HL-60 (cell line): Measurements from ENCODE around the gene SUSD1.

Source experiments
- DNase-seq, 2 experiments: peaks; one replicate each; pipeline ENCODE4 v3.0.0-alpha.2; 2010 to 2020; ENCODE audit warnings: low read depth in 1 of 2, low spot score in 1 of 2
- H3K27ac ChIP-seq: fragments of 250-450 bp; sonication (Bioruptor Pico); replicated peaks from 2 replicates; pipeline ENCODE4 v1.5.1; 2020; ENCODE audit warnings: mild to moderate bottlenecking, moderate library complexity
- H3K27me3 ChIP-seq: fragments of 250-450 bp; sonication (Bioruptor Pico); 2 replicates; pipeline ENCODE4 v1.5.1; 2021; ENCODE audit warnings: mild to moderate bottlenecking, moderate library complexity; ENCODE audit not compliant: insufficient read depth, poor library complexity, severe bottlenecking
- H3K4me3 ChIP-seq: replicated peaks from 2 replicates; pipeline ENCODE4 v1.5.1; 2011; ENCODE audit warnings: mild to moderate bottlenecking, control low read depth, low read length; ENCODE audit not compliant: insufficient read depth
- CTCF ChIP-seq: IDR thresholded peaks from one replicate; pipeline ENCODE4 v1.5.1; 2011; ENCODE audit warnings: low read length, control low read depth, inconsistent platforms; ENCODE audit not compliant: insufficient read depth
- GABPA ChIP-seq: IDR thresholded peaks from 2 replicates; pipeline ENCODE4 v1.6.1; 2012; ENCODE audit warnings: low read depth
- POLR2AphosphoS5 ChIP-seq: IDR thresholded peaks from 2 replicates; pipeline ENCODE4 v1.6.1; 2012; ENCODE audit warnings: low read depth
- REST ChIP-seq: IDR thresholded peaks from 2 replicates; pipeline ENCODE4 v1.6.1; 2012; ENCODE audit warnings: low read depth; ENCODE audit not compliant: insufficient replicate concordance
- SPI1 ChIP-seq: IDR thresholded peaks from 2 replicates; pipeline ENCODE4 v1.6.1; 2012; ENCODE audit warnings: low read depth, mild to moderate bottlenecking, borderline replicate concordance

SUSD1 gene

GRCh38 chr9:112111461-112111860 lies 63.6 kb downstream of the SUSD1 start:
- H3K27me3 ChIP-seq: no peaks in the 10 kb centered on the region
- no peak overlapping the region for H3K4me3 ChIP-seq
- no peak for DNase-seq
- TF ChIP-seq CTCF (no peak), SPI1 (no peak), POLR2AphosphoS5 (no peak), REST (no peak), GABPA (no peak)
- H3K27ac ChIP-seq: no peak overlapping the region

GRCh38 chr9:112110777-112111113 lies 64.4 kb downstream of the SUSD1 start:
- no peak for TF ChIP-seq REST
- TF ChIP-seq POLR2AphosphoS5: no peak
- TF ChIP-seq SPI1: no peak
- no peak for TF ChIP-seq CTCF
- no peak for TF ChIP-seq GABPA
- Histone ChIP-seq H3K27me3 (no peaks in the 10 kb centered on the region), H3K27ac (no peak overlapping the region), H3K4me3 (no peak overlapping the region)
- no peak for DNase-seq

GRCh38 chr9:112110094-112110776 lies 64.9 kb downstream of the SUSD1 start:
- no peak overlapping the region for H3K27ac ChIP-seq
- DNase-seq: no peak
- no peak for TF ChIP-seq POLR2AphosphoS5
- TF ChIP-seq SPI1: no peak
- TF ChIP-seq GABPA: no peak
- no peak for TF ChIP-seq CTCF
- TF ChIP-seq REST: no peak

More at GRCh38 chr9:112110094-112110776, 64.9 kb downstream of the SUSD1 start:
- Histone ChIP-seq H3K4me3 (no peak overlapping the region), H3K27me3 (no peaks in the 10 kb centered on the region)
